ENCODE results near the gene COL8A1.

GRCh38 chr3:99755831-99756230 lies 117.4 kb downstream of the COL8A1 start:
- no peak for TF ChIP-seq EZH2phosphoT487 (IDR thresholded peaks at IDR 0.05; ENCODE audit: borderline replicate concordance)
- no peak for TF ChIP-seq CTCF (IDR thresholded peaks at IDR 0.05 in 2 of 3, conservative IDR thresholded peaks at IDR 0.05 in 1 of 3; ENCODE audit: borderline replicate concordance in 1 of 3, insufficient read depth in 1 of 3, low read depth in 2 of 3, low read length in 2 of 3)
- no peak for TF ChIP-seq FOSL1 (IDR thresholded peaks at IDR 0.05; ENCODE audit: low read depth)
- TF ChIP-seq POLR2AphosphoS5 (IDR thresholded peaks at IDR 0.05; ENCODE audit: low read depth, low read length), result no peak
- no peak for TF ChIP-seq ZBTB33 (IDR thresholded peaks at IDR 0.05; ENCODE audit: extremely low read depth, insufficient replicate concordance, low read length)
- no peak for TF ChIP-seq REST (IDR thresholded peaks at IDR 0.05; ENCODE audit: low read depth)
- no peak for TF ChIP-seq YY1 (IDR thresholded peaks at IDR 0.05; ENCODE audit: extremely low read depth, insufficient replicate concordance, low read depth, low read length)
- no peak for TF ChIP-seq POLR2A (IDR thresholded peaks at IDR 0.05; ENCODE audit: borderline replicate concordance, extremely low read depth, insufficient read depth, insufficient read length)
- TF ChIP-seq SP1 (IDR thresholded peaks at IDR 0.05; ENCODE audit: low read depth), result no peak
- no peak for TF ChIP-seq TCF7L2 (IDR thresholded peaks at IDR 0.05; ENCODE audit: borderline replicate concordance, extremely low read depth, insufficient read depth, insufficient read length)
- no peak for TF ChIP-seq MAX (IDR thresholded peaks at IDR 0.05)
- no peak for TF ChIP-seq JUND (IDR thresholded peaks at IDR 0.05)

Measured in HCT116 (cell line).